ENCODE data around the gene PTPN18.
"Not testable (repeated sequence)": the region's sequence is repeated elsewhere in the genome, so short reads cannot be mapped to it uniquely, and the experiment has no call there.

The PTPN18 gene

DNA sequence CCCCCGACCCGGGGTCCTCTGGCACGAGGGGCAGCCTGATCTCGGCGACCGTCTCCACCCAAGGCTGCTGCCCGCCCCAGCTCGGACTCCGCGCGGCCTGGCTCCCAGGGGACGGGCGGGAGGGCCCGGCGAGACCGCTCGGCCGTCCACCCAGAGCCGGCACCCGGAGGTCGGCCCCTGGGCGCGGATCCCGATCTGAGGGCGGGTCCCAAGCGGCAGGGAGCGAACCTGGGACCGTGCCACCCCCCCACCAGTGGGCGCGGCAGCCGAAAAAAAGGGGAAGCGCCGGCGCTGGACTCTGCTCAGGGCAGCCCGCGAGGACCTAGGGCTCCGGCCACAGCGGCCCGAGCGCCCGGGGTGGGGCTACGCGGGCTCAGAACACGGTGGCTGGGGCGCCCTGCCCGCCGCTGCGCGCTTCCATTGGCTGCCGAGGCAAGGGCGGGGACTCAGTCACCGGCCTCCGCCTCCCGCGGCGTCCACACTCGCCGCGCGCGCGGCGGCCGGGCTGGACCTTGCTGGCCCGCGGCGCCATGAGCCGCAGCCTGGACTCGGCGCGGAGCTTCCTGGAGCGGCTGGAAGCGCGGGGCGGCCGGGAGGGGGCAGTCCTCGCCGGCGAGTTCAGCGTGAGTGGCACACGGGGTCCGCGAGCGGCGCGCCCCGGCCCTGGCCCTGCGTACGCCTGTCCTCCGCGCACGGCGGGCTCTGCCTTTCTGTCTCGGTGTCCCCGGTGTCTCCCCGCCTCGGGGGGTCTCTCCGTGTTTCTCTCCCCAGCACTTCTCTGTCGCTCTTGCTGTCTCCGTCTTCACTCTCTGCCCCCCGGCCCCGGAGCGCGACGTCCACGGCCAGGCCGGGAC, at the start of gene PTPN18:
Gene PTPN18 (plus strand): TSS at position 479 of the 854 bp plus-strand sequence. CDS start 52 bp downstream, at position 531.
- peak; percentile 42 for DNase-seq (ENCODE audit: low read depth)

DNA sequence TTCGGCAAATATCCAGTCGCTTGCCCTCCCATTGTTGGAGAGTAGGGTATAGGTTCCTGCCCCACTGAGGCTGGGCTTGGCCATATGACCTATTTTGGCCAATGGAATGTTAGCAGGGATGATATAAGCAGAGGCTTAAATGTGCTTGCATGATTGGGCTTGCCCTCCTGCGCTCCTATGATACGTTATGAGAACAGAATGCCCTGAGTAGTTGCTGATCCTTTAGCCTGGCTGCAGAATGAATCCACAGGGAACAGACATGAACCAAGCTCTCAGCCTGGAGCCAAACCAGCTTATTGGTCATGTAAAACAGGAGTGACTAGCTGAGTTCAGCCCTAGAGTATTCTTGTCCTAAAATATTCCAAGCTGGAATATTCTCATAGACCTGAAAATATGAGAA, 48.0 kb upstream of the PTPN18 start:
- no peak for DNase-seq (ENCODE audit: low read depth)

DNA sequence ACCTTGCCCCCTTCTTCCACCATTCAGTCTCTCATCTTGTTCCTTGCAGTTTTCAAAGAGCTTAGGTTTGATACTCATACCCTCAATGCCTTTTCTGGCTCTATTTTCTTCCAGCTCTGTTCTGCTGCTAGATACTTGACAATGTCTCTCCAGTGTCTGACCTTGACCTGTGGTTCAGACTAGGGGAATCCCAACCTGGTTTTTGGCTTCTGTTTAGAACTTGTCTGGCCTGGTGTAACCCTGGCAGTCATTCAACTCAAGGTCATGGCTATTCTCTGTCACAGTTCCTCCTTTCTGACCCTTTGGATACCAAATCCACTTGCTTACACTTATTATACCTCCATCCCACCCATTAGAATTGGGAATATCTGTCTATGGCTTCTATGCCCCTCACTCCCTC, 45.0 kb upstream of the PTPN18 start:
- no peak for DNase-seq (ENCODE audit: low read depth)

DNA sequence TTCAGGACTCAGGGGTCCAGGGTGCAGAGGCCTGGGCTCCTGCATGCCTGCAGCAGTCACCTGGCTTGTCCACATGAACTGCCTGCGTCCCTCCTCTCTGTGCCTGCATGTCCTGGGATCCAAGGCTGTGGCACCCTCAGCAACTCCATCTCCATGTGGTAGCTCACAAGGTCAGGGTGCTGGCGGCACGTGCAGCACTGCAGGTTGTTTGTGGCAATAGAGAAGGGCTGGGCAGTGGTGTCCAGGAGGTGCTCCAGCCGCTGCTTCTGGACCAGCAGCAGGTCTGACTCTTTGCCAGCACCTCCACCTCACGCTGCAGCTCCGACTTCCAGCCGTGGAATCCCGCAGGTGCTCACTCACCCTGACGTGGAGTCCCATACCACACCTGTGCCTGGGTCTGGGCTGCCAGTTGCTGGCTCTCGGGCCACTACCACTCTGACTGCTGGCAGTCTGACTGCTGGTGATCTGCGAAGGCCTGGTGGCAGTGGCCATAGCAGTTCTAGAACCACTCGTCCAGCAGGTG, 42.0 kb upstream of the PTPN18 start:
- no peak for DNase-seq (ENCODE audit: low read depth)

DNA sequence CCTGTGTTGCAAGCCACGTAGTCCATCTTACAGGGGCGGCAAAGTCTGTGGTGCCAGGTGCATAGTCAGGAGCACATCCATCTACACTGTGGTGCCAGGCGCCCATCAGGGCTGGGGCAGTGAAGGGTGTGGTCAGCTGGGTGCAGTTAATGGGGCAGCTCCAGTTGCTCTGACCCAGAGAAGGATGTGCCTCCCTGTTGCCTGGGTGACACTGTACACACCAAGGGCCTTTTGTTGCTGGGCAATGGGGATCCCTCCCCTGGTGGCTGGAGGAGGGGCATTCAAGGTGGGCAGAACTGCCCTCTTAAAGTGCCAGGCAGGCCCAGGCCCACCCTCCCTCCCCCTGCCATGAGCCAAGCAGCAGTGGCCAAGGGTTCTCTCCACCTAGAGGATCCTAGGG, 41.5 kb upstream of the PTPN18 start:
- no peak for DNase-seq (ENCODE audit: low read depth)

DNA sequence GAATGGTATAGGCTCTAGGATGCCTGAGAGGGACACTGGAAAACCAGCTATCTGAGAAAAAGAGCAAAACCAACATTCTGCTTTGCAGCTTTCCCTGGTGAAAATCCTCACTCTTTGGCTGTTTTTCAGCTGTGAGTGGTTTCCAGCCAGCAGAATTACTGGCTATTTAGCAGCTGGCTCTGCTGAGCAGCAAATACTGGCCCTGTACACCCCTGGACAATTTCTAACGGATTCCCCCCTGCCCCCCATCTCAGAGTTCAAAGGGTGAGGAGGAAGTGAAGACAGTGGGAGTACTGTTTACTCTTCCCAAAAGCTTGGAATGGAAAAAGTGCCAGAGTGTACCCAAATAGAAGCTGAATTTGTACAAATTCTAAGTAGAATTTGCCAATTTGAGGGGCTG, 39.3 kb upstream of the PTPN18 start:
- no peak for DNase-seq (ENCODE audit: low read depth)

DNA sequence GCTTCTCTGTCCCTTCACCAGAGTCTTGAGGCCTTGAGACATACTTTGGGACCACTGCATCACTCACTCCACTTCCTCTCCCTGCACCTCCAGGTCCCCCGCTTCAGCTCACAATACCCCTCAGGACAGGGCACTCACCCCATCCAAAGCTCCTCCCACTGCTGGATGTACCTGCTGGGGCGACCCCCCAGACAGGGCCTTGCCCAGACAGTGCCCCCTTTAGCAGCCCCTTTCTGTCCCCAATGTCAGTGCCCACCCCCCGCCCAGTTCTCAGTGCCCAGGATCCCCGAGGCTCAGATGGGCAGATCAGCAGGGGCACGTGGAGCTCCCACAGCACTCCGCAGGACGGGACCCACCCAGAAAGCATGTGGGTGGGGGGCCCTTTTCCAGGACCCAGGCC, 37.0 kb upstream of the PTPN18 start:
- DNase-seq (ENCODE audit: low read depth): no peak

DNA sequence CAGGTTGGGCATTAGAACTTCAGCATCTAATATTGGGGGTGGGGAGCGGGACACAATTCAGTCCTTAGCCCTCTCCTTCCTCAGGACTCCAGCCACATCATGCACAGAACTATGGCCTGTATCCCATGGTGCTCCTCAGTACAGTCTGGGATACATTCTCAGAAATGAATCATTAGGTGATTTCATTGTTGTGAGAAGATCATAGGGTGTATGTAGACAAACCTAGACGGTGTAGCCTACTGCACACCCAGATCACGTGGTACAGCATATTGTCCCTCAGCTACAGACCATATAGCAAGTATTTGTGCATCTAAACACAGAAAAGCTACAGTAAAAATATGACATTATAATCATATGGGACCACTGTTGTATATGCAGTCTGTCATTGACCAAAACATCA, 36.3 kb upstream of the PTPN18 start:
- no peak for DNase-seq (ENCODE audit: low read depth)

GRCh38 chr2:130327703-130328527, 27.9 kb upstream of the PTPN18 start:
- DNase-seq (ENCODE audit: low read depth): no peak

DNA sequence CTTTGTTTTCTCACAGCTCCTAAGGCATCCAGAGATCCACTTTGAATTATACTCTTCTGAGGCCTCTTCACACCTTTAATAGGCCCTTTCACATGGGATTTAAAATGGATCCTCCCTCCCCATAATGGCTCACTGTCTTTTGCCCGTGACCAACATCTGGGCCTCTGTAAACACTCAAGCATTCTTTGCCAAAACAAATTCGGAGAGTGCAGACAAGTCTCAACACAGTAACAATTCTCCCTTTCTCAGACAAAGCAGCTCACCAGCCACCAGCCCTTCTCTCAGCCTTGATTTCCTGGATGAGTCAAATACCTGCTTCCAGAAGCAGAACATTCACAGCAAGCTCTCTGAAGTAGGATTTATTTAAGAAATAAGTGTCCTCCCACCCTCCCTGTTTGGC, 27.1 kb upstream of the PTPN18 start:
- DNase-seq (ENCODE audit: low read depth): no peak

GRCh38 chr2:130332271-130333073, 23.4 kb upstream of the PTPN18 start:
- DNase-seq (ENCODE audit: low read depth): peak; percentile 38

GRCh38 chr2:130333253-130333652, 22.6 kb upstream of the PTPN18 start:
- not testable (repeated sequence) for DNase-seq (ENCODE audit: low read depth)

GRCh38 chr2:130334026-130334425, 21.8 kb upstream of the PTPN18 start:
- DNase-seq (ENCODE audit: low read depth): no peak

- DNase-seq (ENCODE audit: low read depth): no peak
Measured at GRCh38 chr2:130335226-130335625, 20.6 kb upstream of the PTPN18 start.

GRCh38 chr2:130336150-130336876, 19.5 kb upstream of the PTPN18 start:
- DNase-seq (ENCODE audit: low read depth): no peak

DNA sequence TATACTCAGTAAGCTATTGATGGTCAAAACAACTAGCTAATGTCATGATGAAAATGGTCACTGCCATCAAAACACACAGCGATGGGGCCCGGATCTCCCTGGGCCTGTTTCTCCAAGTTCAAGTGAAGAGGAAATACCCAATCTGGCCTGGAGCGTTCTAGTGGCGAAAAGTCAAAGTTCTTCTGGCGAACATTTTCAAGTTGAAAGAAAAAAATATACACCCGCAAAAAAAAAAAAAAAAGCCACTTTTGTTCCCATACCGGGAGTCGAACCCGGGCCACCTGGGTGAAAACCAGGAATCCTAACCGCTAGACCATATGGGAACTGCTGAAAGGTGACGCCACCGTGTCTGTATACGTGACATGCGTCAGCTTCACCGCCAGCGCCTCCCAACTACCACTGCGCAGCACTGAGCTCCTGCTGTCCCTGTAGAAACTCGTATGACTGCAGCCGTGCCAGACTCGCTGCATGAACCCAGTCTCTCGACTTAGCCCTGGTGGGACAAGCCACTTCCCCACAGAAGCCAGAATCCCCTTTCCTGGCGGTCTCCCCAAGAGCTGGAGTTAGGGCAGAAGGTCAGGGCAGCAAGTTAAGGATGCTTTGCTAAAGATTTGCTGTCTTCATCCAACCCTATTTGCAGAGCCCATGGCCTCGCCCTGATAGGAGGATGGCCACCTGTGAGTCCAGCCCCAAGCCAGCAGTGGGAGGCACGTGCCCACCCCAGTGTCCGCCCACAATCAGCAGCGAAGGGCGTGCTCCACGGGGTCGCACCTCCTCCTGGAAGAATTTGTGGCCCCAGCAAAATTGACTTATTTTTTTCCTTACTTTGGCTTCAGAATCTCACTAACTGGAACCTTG, 18.8 kb upstream of the PTPN18 start:
- peak; percentile 43 for DNase-seq (ENCODE audit: low read depth)

DNA sequence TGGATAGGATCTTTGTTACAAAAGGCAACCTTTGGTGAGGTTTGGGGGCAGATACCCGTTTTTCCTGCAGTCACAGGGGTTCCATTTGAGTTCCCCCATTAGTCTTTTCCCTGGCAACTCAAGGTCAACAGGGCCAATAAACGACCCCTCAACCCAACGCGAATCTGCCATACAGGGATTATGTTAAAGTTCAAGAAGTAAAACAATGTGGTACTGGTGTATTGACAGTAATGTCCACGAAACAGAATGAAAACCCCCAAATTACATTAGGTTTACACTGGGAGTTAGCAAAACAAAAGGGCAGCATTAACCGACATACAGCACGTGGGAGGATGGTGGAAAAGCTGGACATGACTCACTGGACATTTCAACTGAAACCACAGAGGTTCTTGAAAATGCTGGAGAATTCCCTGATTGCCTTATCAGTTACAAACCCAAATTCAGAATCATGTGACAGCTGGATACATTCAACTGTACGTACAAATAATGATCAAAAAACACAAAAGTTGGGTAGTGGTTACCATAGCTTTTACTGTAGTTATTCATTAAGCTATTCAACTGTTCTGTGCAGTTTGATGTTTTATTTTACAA, 18.0 kb upstream of the PTPN18 start:
- DNase-seq (ENCODE audit: low read depth): no peak

DNA sequence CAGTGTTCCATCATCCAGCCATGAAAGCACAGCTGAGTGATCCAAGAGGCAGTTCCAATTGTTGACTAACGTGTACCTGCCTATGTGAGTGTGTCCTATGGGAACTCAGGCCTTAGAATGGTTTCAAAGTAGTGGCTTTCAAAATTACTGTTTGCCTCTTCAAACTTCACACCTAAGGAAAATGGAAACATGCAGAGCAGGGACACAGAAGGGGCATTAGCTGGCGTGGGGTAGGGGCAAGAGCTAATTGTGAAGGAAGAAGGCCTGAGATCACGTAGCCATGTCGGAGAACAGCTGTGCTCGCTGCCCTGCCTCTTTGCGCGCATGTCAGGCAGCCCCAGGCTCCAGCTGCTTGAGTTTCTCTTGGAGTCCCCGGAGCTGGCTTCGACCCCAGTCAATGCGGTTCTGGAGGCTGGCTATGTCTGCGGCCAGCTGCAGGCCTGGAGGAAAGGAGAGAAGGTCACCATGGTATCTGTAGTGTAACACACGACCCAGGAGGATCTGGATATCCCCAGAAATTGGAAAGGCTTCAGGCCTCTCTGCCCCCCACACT, 17.0 kb upstream of the PTPN18 start:
- DNase-seq (ENCODE audit: low read depth): no peak

DNA sequence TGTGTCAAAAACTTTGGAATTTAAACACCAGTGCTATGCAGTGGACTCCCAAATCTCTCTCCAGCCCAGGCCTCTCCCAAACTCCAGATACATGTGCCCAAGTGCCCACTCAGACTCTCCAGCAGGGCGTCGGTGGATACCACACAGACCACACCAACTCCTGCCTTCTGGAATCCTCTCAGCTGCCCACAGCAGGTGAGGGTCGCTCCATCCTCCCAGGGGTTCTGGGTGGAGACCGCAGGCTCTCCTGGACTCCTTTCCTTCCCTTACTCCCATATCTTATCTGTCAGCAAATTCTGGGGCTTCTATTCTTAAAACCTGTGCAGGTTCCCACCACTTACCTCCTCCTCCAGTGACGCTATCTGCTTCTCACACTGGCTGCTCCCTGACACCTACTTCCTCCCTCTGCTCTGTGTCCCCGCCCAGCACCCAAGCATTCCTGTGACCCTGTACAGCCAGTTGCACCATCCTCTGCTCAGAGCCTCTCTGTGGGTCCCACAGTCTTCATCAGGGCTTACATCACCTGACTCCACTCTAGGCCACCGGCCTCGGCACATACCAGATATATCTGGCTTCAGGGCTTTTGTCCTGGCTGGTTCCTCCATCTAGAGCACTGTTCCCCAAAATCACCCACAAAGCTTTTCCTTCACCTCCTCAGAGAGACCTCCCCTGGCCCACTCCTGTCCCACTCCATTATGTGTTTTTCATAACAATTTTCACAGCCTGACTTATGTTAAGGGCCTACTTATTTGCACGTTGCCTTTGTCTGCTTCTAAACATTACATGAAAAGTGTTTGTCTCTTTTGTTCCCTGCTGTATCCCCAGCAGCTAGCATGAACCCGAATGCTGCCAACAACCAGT, 15.7 kb upstream of the PTPN18 start:
- no peak for DNase-seq (ENCODE audit: low read depth)

Data from stimulated activated CD8-positive, alpha-beta memory T cell treated with anti-CD3 and anti-CD28 coated beads, Interleukin-15, amount 100 ng/mL, for 24 hours (primary cell).